ENCODE measurements around the gene ZNF622.
"Not testable (repeated sequence)": the region's sequence is repeated elsewhere in the genome, so short reads cannot be mapped to it uniquely, and the experiment has no call there.

Gene ZNF622

DNA sequence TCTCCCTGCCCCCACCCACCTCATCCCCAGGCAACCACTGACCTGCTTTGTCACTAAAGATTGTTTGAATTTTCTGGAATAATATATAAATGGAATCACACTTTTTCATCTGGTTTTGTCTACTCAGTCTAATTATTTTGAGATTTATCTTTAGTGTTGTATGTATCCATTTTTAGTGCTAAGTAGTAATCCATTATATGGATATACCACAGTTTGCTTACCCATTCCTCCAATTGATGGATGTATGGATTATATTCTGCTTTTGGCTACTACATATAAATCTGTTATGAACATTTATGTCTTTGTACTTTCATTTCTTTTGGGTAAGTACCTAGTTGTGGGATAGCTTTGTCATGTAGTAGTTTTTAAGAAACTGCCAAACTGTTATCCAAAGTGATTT, 14.5 kb upstream of the ZNF622 start:
- DNase-seq, result no peak

DNA sequence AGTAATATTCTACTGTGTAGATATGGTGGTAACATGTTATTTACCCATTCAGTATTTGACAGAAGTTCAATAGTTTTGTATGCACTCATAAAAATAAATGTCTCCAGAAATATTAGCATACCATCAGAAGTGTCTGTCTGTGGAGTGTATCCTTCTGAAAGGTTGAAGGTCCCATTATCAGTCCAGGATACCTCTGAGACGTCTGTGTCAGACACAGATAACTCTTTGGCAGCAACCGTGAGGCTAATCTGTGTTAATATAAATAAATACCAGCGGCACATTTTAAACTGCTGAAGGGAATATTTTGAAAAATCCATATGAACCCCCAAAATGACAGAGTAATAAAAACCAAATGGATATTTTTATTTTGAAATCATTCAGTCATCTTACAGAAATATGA, 11.9 kb upstream of the ZNF622 start:
- DNase-seq, result no peak

DNA sequence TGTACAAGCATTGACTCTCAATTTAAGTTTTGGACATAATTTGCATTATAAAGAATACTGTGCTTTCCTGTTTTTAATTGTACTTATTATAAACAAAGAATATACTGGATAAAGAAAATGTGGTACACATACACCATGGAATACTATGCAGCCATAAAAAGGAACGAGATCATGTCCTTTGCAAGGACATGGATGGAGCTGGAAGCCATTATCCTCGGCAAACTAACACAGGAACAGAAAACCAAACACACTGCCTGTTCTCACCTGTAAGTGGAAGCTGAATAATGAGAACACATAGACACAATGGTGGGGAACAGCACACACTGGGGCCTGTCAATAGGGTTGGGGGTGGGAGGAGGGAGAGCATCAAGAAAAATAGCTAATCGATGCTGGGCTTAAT, 10.8 kb upstream of the ZNF622 start:
- DNase-seq, result not testable (repeated sequence)

DNA sequence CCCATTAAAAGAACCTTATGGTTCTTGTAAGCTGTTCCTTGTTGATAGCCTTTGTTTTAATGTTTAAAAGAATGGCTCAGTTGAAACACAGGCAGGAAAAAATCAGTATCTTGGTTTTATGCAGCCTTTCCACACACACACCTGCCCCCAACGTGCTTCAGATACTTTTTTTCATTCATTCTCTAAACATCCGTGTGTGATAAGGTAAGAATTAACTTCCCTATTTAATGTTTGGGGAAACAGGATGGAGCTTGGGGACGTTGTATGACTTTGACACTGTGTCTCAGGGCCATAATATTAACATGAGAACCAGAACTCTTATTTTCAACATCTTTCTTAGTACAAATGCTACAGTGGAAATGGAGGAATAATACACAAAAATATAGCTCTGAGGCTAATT, 5.8 kb upstream of the ZNF622 start:
- no peak for DNase-seq

DNA sequence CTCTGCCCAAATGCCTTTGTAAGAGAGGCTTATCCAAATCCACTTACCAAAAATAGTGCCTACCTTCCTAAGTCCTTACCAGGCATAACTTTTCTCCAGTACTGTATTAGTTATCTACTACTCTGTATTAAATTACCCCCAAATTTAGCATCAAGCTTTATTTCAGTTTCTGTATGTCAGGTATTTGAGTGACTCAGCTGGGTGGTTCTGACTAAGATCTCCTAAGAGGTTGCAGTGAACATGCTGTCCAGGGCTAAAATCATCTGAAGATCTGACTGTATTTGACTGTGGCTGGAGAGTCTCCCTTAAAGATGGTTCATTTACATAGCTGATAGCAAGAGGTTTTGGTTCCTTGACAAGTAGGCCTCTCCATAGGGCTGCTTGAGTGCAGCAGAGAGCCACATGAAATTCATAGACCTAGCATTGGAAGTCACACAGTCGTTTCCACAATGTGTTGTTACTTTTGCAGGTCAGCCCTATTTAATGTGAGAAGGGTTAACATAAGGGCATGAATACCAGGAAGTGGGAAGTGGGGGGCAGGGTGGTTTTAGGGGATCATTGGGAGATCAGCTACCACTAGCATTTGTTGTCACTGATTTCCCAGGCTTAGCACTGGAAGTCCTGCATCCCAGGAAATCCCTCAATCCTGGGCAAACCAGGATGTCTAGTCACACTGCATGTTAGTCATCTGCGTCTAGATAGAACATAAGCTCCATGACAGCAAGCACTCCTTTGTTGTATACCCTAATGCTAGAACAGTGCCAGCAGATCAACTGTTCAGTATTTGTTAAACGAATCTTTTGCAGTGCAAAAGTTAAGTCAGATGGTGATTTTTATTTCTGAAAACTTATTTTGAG, 2.0 kb upstream of the ZNF622 start:
- no peak for DNase-seq

DNA sequence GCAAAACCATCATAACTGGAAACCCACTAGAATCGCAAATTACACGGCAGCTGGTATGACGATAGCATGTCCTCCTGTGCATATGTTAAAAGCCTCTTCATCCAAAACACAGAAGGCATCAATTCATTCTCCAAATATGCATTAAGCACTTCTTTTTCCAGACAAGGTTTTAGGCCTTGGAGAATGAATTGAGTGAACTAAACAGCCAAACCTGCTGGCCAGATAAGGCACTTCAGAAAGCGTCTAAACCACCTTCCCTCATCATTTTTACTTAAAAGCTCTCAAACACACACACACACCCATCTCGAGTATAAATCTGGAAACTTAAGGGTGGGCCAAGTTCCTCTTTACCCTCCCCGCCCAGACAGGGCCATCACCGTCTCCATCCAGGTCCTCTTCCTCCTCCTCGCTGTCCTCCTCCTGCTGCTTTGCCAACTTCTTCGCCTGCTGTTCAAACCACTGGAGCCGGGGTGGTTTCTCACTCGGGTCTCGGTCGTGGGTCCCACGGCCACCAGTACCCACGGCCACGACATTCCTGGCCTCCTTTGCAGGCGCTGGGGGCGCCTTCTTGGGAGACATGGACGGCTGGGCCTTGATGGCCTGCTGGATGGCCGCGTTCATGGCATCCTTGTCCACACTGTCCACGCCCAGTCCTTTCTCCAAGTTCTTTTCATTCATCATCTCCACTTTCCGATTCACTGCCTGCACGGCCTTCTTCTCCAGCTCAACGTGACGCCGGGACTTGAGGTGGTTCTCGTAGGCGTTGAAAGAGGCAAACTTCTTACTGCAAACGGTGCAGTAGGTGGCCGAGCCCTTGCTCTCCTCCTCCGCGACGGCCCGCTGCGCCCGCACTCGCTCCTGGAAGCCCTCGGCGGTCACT, 696 bp downstream of the ZNF622 start:
- DNase-seq, result no peak

DNA sequence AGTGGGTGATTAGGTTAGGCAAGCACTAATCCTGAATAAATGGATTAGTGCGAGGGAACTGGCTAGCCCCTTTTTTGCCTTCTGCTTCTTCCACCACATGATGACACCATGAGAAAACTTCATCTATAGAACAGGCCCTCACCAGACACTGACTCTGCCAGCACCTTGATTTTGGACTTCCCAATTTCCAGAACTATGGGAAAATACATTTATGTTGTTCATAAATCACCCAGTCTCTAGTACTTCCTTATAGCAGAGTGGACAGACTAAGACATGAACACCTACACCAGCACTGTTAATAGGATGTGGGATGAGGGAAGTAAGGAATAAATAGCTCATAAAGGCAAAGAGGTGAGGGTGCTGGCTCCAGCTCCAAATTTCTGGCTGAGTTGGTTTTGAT, 1.4 kb downstream of the ZNF622 start:
- no peak for DNase-seq

DNA sequence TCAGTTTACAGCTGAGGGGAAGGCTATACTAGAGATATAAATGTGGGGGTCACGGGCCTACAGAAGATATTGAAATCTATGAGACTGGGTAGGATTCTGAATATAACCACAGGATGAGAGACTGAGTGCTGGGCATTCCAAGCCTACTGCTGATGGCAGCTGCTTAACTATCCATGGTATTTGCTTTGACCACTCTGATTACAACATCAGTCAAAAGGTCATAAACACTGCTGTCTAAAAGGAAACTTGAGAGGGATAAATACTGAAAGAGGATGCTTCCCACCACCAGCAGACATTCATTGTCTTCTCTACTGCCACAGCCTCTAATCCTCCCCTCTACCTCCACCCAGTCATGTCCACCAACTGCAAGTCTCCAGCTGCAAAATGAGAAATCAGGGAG, 3.8 kb downstream of the ZNF622 start:
- DNase-seq, result no peak

DNA sequence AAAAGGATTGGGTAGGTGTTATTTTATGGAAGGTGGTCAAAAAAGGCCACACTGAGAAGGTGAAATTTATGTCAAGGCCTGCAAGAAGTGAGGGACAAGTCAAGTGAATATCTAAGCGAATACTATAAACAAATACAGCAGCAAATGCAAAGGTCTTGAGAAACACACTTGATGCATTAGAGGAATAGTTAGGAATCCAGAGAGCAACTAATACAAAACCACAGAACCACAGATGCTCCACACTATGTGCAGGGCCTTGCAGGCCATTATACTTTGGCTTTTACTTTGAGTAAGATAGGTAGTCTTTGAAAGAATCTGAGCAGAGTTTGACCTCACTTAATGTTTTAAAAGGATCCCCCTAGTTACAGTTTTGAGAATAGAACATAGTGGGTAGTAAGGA, 4.6 kb downstream of the ZNF622 start:
- no peak for DNase-seq

DNA sequence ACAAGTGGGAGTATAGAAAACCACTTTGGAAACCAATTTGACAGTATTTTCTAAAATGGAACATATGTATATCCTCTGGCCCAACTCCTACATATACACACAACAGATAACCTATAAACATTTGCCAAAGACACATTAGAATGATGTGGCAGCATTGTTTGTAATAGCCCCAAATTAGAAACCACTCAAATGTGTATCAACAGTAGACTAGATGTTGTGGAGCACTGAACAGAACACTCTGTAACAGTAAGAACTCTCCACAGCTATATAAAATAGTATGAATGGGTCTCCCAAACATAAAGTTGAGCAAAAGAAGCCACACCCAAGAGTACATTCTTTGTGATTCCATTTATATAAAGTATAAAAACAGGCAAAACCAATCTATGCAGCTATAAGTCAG, 6.1 kb downstream of the ZNF622 start:
- DNase-seq, result no peak

DNA sequence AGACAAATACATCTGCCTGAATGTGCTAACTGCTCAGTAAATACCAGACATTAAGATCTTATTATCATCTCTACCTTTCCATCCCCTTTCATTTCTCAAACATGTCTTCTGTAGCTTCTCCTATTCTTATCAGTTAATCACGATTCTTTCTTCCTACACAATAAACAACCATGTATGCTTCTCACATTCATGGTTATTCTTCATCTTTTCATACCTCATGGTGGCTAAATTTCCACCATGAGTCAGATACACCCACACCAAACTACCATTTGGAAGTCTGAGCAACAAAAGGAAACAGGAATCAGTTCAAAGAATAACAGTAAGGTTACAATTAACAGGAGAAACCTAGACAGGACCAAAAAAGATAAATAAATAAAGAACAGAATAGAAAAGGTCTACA, 7.7 kb downstream of the ZNF622 start:
- no peak for DNase-seq

DNA sequence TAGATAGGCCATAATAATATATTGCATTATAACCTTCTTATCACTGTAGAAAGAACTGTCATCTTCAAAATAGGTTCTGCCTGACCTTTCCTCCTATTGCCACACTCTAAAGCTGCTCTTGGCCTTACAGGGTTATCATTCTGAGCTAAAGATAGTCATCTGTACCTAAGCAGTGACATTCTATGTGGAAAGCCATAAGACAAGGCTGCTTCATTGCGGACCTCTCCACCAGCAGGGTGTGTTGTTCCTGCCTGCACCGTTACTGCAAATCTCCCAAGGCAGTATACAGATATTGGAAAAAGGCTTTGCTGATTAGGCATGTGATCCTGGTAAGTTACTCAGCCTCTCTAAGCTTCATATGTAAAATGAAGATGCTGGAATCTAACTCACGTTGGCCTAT, 8.1 kb downstream of the ZNF622 start:
- DNase-seq, result no peak

DNA sequence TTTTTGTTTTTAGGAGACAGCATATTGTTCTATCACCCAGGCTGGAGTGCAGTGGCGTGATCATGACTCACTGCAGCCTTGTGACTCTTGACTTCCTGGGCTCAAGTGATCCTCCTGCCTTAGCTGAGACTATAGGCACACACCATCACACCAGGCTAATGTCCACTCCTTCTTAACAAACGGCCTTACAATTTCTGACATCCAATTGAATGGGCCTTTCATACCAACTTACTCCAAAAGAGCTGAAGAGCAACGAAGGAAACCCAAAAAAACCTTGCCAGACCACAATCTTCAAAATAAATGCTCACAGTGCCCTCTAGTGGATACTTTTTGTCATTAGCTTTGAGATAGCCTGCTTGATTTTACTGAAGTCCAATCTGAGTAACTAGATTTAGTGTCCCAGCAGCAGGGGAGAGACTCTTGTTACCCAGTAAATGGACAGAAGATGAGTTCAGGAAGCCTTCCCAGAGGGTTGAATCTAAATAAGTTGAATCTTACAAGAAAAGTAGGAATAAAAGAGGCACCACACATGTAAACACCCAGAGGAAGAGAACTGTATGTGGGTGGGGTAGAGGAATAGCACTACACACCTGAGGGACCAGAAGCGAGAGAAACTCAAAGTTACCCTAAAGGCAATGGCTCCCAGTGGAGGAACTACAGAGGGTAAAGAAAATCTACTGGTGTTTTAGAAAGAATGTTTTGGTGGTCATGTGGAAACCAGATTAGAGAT, 9.3 kb downstream of the ZNF622 start:
- DNase-seq, result peak; percentile 22

DNA sequence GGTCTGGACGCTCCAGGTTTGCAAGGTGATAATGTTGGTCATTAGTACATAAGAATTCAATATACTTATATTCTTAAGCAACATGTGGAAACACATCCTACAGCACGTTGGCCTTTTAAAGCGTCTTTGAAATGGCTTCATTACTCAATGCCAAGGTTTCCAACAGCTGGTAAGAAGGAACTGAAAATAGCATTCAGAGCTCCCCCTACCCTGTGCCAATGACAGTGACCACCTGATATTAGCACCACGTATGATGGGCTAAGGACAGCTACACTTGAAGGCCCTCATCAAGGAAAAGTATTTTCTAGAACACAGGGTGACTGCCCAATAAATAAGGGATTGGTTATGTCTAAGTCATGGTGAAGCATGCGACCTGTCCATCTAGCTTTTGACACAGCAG, 9.9 kb downstream of the ZNF622 start:
- DNase-seq, result no peak

DNA sequence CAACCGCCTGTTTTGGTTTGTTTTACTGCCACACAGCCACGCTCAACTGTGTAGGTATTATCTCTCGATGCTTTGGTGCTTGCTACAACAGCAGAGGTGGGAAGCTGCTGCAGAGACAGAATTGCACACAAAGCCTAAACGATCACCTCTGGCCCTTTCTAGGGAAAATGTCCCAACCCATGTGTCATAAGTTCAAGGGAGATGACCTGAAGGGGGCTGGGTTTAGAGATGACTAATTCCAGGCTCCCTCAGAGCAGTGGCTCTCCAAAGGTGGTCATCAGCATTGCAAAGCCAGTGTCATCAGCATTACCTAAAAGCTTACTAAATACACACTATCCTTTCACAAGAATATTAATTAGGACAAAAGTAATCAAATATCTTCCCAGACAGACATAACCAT, 10.9 kb downstream of the ZNF622 start:
- DNase-seq, result no peak

DNA sequence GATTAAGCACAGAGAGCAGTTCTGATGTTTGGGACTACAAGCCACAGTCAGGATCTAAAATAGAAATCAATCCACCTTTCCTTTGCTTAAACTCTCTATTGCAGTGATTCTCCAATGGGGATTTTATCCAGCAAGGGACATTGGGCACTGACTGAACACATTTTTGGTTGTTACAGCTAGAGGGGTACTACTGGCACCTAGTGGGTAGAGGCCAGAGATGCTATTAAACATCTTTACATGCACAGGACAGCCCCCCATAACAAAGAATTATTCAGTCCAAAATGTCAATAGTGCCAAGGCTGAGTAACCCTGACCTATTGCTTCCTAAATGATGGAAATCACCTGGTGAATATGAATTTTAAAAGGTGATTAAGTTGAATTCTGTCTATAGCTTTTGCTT, 12.0 kb downstream of the ZNF622 start:
- DNase-seq, result no peak

DNA sequence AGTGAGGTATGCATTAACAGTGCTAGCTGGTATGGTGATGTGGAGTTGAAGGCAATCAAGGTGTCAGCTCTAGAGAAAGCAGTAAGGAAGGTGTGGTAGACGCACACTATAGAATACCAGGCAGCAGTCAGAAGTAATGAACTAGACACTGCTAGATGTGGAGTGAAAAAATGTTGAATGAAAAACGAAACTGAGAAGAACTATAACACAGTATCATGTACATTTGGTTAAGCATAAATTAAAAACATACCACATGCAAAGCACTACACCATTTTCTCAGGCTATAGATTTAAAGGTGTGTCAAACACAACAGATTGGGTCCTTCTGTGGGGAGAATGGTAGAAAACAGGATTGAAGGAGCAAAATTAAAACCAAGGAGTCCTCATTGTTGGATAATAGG, 15.4 kb downstream of the ZNF622 start:
- no peak for DNase-seq

DNA sequence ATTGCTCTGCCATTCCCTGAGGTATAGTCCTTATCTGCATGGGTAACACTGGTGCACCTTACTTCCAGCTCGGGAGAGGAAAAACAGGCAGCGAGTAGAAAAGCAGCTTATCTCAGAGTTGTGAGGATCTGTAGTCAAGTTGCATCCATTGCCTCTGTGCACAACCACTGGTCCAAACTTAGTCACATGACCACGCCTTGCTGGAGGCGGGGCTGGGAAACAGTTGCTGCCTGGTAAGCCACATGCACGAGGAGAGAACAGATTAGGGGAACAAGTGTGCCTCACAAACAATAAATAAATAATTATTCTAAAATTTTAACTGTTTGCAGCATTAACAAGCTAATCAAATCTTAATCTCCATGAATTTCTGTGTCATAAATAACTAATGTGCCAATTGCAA, 18.6 kb downstream of the ZNF622 start:
- DNase-seq, result no peak

DNA sequence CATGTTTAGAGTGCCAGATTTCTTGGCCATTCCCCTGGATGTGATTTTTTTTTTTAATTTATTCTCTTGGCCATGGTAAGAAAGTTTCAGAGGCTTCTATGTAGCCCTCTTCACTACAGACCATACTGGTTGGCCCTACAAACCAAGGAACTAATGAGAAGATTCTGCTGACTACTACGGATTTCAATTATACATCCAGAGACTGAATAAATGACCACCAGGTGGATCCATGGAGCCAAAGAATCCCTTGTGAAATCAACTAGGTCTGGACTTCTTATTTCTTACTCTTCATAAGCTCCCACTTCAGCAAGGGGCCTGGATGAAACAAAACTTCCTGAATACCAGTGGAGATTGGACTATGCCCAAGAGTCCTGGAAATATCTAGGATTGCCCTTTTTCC, 27.6 kb downstream of the ZNF622 start:
- DNase-seq, result no peak

DNA sequence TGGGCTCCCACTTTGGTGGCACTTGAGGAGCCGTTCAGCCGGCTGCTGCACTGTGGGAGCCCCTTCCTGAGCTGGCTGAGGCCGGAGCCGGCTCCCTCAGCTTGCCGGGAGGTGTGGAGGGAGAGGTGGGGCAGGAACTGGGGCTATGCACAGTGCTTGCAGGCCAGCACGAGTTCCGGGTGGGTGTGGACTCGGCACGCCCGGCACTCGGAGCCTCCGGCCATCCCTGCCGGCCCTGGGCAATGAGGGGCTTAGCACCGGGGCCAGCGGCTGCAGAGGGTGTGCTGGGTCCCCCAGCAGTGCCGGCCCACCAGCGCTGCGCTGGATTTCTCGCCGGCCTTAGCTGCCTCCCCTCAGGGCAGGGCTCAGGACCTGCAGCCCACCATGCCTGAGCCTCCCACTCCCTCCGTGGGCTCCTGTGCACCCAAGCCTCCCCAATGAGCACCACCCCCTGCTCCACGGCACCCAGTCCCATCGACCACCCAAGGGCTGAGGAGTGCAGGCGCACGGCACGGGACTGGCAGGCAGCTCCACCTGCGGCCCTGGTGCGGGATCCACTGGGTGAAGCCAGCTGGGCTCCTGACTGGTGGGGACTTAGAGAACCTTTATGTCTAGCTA, 29.4 kb downstream of the ZNF622 start:
- not testable (repeated sequence) for DNase-seq

DNA sequence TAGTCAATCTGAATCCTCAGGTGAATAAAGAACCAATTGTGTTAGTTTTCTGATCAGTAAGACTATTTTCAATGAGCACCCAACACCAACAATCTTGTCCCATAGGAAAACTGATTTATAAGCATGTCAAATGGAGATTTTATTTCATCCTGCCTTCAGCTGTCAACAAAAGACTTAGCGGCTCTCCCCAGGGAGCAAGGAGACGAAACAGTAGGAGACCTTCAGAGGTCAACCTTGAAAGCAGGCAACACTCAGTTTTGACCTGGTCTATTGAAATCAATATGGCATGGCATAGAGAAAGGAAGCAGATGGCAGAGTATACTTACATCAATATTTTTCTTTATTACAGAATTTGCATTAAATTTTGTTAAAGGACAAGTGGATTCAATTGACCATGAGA, 34.1 kb downstream of the ZNF622 start:
- no peak for DNase-seq

DNA sequence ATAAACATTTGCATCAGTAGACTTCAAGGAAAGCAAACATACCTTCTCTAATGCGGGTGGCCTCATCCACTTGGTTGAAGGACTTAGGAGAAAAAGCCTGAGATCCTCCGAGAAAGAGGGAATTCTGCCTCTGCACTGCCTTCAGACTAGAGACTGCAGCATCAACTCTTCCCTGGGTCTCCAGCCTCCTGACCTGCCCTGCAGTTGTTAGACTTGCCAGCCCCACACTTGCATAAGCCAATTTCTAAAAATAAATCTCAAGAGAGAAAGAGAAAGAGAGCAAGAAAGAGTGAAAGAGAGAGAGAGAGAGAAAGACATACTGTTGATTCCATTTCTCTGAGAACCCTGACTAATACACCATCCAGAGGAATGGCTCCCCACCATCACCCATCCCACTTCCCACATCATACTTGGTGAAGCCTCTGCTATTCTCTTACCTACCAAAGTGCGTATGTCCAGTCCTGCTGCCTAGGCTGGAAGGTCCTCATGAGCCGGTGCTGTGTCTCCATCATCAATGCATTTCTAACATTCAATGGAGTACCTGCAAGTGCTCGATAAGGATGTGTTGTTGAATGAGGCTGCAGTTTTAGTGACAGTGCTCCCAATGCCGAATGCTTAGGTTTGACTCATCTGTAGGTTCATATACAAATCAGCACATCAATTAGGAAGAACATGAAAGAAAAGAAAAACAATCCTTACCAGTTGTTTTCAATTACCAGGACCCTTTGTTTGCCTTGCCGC, 35.1 kb downstream of the ZNF622 start:
- DNase-seq, result no peak

All from activated CD8-positive, alpha-beta memory T cell treated with anti-CD3 and anti-CD28 coated beads, Interleukin-2, amount 50 U/mL, for 4 hours (primary cell).